ACC112 (cell line): ENCODE measurements around the gene SH3GL1.

Experiments
- H2AFZ ChIP-seq: fragments of 200-600 bp; sonication (generic); one replicate; pipeline ENCODE4 v1.6.0; 2017; ENCODE audit warnings: antibody characterized with exemption, low read length; ENCODE audit not compliant: unreplicated experiment
- H3K27ac ChIP-seq: fragments of 200-600 bp; sonication (generic); 2 replicates; pipeline ENCODE4 v1.5.1; 2014; ENCODE audit warnings: low read depth, mild to moderate bottlenecking, antibody characterized with exemption, low read length, moderate library complexity
- H3K27me3 ChIP-seq: fragments of 200-600 bp; sonication (generic); 2 replicates; pipeline ENCODE4 v1.6.1; 2014; ENCODE audit warnings: mild to moderate bottlenecking, antibody characterized with exemption, low read length, moderate library complexity, mixed read lengths; ENCODE audit not compliant: insufficient read depth
- H3K36me3 ChIP-seq: fragments of 200-600 bp; sonication (generic); 2 replicates; pipeline ENCODE4 v1.6.1; 2016; ENCODE audit warnings: mild to moderate bottlenecking, antibody characterized with exemption, low read length, moderate library complexity, mixed read lengths; ENCODE audit not compliant: insufficient read depth
- H3K4me1 ChIP-seq: fragments of 200-600 bp; sonication (generic); one replicate; pipeline ENCODE4 v1.6.1; 2016; ENCODE audit warnings: low read length, mixed read lengths; ENCODE audit not compliant: insufficient read depth, unreplicated experiment, control insufficient read depth
- H3K4me3 ChIP-seq: fragments of 200-600 bp; sonication (generic); 2 replicates; pipeline ENCODE4 v1.5.1; 2014; ENCODE audit warnings: mild to moderate bottlenecking, low read depth, low read length
- H3K79me2 ChIP-seq: fragments of 200-600 bp; sonication (generic); one replicate; pipeline ENCODE4 v1.6.0; 2016; ENCODE audit warnings: low read length; ENCODE audit not compliant: control insufficient read depth, unreplicated experiment, insufficient read depth

The SH3GL1 gene

DNA sequence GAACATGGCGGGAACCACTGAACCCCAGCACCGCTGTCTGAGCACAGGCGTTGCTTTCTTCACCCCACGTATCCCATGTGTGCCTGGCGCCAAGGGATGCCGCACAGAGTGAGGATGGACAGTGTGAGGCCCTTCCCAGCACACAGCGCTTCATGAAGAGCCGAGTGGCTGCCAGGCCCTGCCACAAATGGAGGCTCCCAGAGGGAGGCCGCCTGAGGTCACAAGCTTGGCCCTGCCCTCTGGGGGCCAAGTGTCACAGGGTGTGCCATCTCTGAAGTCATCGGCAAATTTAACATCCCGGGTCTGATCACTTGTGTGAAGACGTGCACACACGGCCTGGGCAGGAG lies 32.6 kb downstream of the SH3GL1 start:
- Histone ChIP-seq H3K4me3 (no peak overlapping the region), H3K27ac (no peak overlapping the region), H3K36me3 (no peaks in the 10 kb centered on the region), H3K4me1 (peaks cover 25% of the 10 kb centered on the region), H3K79me2 (peaks cover 53% of the 10 kb centered on the region), H3K27me3 (no peaks in the 10 kb centered on the region), H2AFZ (no peak overlapping the region)

DNA sequence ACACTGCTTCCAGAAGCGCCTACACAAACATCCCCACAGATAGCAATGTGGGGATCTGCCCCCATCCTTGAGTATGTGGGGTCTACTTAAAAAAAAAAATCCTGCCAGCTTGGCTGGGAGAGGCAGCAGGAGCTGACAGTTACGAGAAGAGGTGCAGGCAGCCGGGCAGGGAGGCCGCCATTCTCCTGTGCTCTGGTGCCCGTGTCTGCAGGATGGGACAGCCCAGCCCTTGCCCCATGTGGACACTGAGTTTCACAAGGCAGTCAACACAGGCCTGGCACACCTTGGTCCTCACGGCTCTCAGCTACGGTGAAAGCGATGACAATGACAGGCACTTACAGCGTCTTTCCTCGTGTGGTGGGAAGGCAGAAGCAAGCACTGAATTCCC lies 33.0 kb downstream of the SH3GL1 start:
- Histone ChIP-seq H2AFZ (no peak overlapping the region), H3K79me2 (peaks cover 49% of the 10 kb centered on the region), H3K36me3 (no peaks in the 10 kb centered on the region), H3K27ac (no peak overlapping the region), H3K27me3 (no peaks in the 10 kb centered on the region), H3K4me3 (no peak overlapping the region), H3K4me1 (peaks cover 21% of the 10 kb centered on the region)

DNA sequence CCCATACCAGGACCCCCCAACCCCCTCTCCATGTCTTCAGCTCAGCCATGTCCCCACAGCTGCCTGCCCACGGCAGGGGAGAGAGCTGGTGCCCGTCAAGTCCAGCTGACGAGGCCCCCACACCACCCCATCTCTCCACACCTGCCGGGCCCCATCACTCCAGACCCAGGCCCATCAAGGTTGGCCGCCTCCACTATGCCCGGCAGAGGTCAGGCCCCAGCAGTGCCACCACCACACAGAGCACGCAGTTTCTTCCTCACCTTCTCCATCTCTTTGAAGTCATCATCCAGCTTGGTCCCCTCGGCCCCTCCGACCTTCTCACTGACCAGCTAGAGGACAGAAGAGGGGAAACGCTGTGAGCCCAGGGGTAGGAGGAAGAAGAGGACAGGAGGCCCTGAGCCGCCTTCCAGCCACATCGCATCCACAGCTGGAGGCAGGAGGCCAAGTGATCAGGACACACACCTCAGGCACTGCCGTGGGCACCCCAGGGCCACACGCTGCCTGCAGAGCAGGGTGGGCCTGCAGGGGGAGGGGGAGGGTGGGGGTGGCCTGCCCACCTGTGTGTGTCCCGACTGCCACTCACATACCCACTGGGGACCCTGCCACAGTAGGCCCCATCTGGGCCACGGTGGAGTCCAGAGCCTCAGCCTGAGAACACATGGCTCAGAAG lies 33.5 kb downstream of the SH3GL1 start:
- peaks cover 18% of the 10 kb centered on the region for H3K4me1 ChIP-seq
- no peaks in the 10 kb centered on the region for H3K36me3 ChIP-seq
- H3K27ac ChIP-seq = no peak overlapping the region
- no peak overlapping the region for H3K4me3 ChIP-seq
- H3K79me2 ChIP-seq = peaks cover 43% of the 10 kb centered on the region
- H2AFZ ChIP-seq = no peak overlapping the region
- H3K27me3 ChIP-seq = no peaks in the 10 kb centered on the region

- Histone ChIP-seq H3K36me3 (no peaks in the 10 kb centered on the region), H3K27ac (no peak overlapping the region), H3K4me3 (no peak overlapping the region), H2AFZ (no peak overlapping the region), H3K27me3 (no peaks in the 10 kb centered on the region), H3K79me2 (peaks cover 36% of the 10 kb centered on the region), H3K4me1 (peaks cover 18% of the 10 kb centered on the region)
These were observed 34.3 kb downstream of the SH3GL1 start for GRCh38 chr19:4365791-4366665.

DNA sequence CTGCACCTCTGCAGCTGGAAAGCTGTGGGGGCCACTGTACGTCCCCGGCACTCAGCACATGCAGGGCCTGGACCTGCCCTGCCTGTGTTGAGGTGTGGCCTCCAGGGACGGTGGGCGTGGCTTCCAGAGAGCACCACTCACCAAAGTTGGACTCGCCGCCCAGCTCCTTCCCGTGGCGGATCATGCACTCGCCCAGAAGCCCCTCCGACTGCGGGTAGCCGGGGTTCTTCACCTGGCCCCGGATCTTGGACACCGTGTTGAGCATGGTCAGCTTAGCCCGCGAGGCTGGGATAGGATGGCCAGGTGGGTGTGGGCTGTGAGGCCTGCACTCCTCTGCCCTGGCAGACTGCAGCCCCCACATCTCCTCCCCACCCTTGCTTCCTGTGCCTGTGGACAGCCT lies 35.0 kb downstream of the SH3GL1 start:
- peaks cover 29% of the 10 kb centered on the region for H3K79me2 ChIP-seq
- no peaks in the 10 kb centered on the region for H3K36me3 ChIP-seq

GRCh38 chr19:4363571-4364304 lies 36.6 kb downstream of the SH3GL1 start:
- H3K79me2 ChIP-seq = peaks cover 14% of the 10 kb centered on the region
- no peaks in the 10 kb centered on the region for H3K36me3 ChIP-seq
- H3K27ac ChIP-seq = no peak overlapping the region
- no peak overlapping the region for H3K4me3 ChIP-seq
- no peak overlapping the region for H2AFZ ChIP-seq
- no peaks in the 10 kb centered on the region for H3K27me3 ChIP-seq
- peaks cover 8% of the 10 kb centered on the region for H3K4me1 ChIP-seq

More for the DNA sequence above, 35.0 kb downstream of the SH3GL1 start:
- Histone ChIP-seq H3K27me3 (no peaks in the 10 kb centered on the region), H3K4me3 (no peak overlapping the region), H2AFZ (no peak overlapping the region), H3K4me1 (peaks cover 16% of the 10 kb centered on the region), H3K27ac (no peak overlapping the region)

DNA sequence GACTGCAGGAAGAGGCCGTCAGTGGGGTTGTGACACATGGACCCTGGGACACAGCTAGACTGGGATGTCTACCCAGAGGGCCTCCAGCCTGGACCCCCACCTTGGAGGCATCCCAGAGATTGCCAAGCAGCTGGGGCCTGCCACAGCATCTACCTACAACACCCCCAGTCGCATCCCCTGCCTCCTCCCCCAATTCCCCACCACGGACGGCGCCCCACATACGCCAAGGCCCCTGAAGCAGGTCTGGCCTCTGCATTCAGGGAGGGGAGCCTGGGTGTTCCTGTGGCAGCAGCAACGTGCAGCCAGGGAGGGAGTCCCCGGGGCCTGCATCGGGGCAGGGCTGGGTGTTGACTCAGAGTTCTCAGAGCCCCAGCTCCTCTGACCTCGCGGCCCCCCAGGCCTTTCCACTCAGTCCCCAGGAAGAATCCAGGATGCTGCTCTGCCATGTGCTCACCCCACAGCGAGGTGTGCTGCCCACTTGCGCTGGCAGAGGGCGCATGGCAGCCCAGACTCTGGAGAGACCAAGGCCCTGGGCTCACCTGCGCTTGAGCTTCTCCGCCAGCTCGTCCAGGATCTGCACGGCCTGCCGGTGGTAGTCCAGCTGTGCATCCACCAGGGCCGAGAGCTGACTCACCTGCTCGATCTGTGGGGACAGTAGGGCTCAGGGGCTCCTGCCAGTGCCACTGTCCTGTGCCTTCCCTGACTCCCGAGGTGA lies 37.4 kb downstream of the SH3GL1 start:
- H3K36me3 ChIP-seq = no peaks in the 10 kb centered on the region
- H3K27ac ChIP-seq = no peak overlapping the region
- peaks cover under 1% of the 10 kb centered on the region for H3K4me1 ChIP-seq

DNA sequence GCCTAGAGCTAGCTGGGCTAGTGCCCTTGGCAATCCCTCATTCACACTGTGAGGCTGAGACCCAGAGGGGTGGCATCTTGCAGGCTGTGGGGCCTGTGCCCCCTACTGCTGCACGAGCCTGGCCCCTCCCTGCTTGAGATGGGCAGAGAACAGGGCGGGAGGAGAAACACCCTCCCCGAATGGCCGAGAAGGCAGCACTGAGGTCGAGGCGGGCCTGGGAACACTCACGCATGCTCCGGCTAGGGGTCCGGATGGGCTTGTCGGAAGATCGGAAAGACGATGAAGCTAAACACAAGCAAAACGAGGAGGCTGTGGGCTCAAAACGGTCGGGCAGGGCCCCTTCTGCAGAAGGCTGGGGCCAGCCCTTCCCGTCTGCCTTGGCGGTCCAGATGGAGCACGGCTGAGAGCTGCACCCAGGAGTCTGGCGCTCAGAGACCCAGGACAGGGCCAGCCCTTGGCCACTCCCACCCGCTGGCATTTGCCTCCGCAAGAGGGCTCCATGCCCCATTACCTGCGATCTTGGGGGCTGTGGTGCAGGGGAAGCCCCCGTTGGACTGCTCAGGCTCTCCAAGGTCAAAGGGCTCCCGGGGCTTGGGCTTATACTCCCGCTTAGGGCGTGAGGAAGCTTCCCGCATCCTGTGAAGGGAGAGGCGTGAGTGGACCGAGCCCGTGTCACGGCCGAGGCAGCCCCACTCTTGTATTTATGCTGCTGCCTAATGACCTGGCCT lies 38.1 kb downstream of the SH3GL1 start:
- Histone ChIP-seq H3K27ac (no peak overlapping the region), H3K27me3 (no peaks in the 10 kb centered on the region), H3K36me3 (no peaks in the 10 kb centered on the region), H2AFZ (no peak overlapping the region), H3K4me3 (no peak overlapping the region), H3K79me2 (no peaks in the 10 kb centered on the region), H3K4me1 (no peaks in the 10 kb centered on the region)

More for the DNA sequence above, 37.4 kb downstream of the SH3GL1 start:
- no peak overlapping the region for H2AFZ ChIP-seq
- no peak overlapping the region for H3K4me3 ChIP-seq
- no peaks in the 10 kb centered on the region for H3K27me3 ChIP-seq
- H3K79me2 ChIP-seq = peaks cover 6% of the 10 kb centered on the region

DNA sequence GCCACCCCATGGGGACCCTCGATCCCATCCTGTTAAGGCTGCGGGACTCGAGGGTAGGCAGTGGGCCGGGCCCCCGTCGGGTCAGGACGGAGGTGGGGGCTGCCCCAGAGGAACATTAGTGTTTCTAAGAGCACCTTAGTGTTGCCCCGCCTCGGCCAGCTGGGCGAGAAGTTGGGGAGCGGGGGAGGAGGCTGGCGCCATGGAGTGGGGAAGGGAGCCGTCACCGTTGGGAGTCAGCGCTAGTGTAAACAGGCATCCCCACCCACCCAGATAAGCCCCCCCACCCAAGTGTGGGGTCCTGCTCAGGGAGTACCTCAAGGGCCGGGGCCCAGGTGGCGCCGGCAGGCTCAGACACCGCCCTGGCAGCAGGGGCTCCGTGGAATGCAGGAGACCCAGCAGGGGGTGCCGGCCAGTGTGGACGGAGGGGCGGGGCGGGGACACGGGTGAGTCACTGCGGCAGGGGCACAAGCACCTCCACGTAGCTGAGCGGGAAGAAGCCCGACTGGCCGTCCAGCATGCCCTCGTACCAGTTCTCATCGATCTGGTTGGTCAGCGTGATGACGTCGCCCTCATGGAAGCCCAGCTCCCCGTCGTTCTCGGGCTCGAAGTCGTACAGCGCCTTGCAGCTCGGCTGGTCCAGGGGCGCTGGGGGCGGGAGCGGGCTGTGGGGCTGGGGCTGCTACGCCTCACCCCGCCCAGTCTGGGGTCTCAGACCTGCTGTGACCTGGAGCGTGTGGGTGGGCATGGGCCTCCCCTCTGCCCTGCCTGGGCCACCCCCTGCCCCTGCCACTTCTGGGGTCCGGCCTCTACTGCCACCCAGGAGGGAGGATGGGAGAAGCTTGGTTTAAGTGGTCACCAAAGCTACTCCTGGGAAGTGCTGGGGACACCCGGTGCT lies 38.9 kb downstream of the SH3GL1 start:
- H3K4me3 ChIP-seq = no peak overlapping the region
- no peaks in the 10 kb centered on the region for H3K79me2 ChIP-seq
- H3K36me3 ChIP-seq = no peaks in the 10 kb centered on the region
- no peak overlapping the region for H2AFZ ChIP-seq
- no peaks in the 10 kb centered on the region for H3K4me1 ChIP-seq
- H3K27me3 ChIP-seq = no peaks in the 10 kb centered on the region
- no peak overlapping the region for H3K27ac ChIP-seq
